ENCODE measurements around the gene CLSTN2. TPM values are rescaled to one million over a fixed set of nuclear protein-coding genes. Genes with fewer than 3 reads are reported as not detected.

CLSTN2 gene
- total RNA-seq, 1 donor from 2014 or later, result 80.9 TPM

DNA sequence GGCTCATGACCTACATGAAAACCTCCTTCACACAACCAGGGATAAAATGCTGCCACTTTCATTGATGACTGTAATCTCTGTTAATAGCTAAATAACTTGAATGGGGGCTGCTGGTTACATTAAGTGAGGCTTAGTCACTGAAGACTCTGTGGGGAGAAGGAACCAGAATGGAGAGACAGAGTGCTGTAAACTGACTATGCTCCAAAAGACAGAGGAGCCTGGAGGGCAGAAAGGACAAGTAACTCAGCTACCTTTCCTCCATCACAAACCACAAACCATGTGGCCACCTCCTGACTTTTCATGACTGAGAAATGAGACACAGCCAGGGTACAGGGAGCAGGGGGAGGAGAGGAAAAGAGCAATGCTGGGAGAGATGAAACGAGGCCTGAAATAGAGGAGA, 645.8 kb downstream of the CLSTN2 start:
- no peak overlapping the region for H3K4me3 Mint-ChIP-seq (ENCODE audit: unreplicated experiment)
- H3K79me2 ChIP-seq (ENCODE audit: insufficient read depth, low read length), result no peaks in the 10 kb centered on the region
- no peak overlapping the region for H3K4me3 ChIP-seq (ENCODE audit: insufficient read depth, low read depth, low read length)
- H3K27me3 ChIP-seq (ENCODE audit: insufficient read depth, low read length), result no peaks in the 10 kb centered on the region
- DNase-seq (ENCODE audit: low read depth) (peak; percentile 59), FAIRE-seq (no peak)
- TF ChIP-seq, protein P1, sequence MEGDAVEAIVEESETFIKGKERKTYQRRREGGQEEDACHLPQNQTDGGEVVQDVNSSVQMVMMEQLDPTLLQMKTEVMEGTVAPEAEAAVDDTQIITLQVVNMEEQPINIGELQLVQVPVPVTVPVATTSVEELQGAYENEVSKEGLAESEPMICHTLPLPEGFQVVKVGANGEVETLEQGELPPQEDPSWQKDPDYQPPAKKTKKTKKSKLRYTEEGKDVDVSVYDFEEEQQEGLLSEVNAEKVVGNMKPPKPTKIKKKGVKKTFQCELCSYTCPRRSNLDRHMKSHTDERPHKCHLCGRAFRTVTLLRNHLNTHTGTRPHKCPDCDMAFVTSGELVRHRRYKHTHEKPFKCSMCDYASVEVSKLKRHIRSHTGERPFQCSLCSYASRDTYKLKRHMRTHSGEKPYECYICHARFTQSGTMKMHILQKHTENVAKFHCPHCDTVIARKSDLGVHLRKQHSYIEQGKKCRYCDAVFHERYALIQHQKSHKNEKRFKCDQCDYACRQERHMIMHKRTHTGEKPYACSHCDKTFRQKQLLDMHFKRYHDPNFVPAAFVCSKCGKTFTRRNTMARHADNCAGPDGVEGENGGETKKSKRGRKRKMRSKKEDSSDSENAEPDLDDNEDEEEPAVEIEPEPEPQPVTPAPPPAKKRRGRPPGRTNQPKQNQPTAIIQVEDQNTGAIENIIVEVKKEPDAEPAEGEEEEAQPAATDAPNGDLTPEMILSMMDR (IDR thresholded peaks at IDR 0.05; ENCODE audit: insufficient read depth, low read depth, low read length), result no peak
- no peak for TF ChIP-seq EZH2 (IDR thresholded peaks at IDR 0.05; ENCODE audit: insufficient read depth, low read length)
- peaks cover 16% of the 10 kb centered on the region for H3K4me1 ChIP-seq (ENCODE audit: insufficient read depth, low read length)
- no peaks in the 10 kb centered on the region for H3K9me3 ChIP-seq (ENCODE audit: insufficient read depth, low read depth, low read length)
- H3K36me3 Mint-ChIP-seq (ENCODE audit: low read depth, unreplicated experiment), result peaks cover 3% of the 10 kb centered on the region
- no peak overlapping the region for H3K9ac ChIP-seq (ENCODE audit: low read length)
- no peaks in the 10 kb centered on the region for H3K9me3 Mint-ChIP-seq (ENCODE audit: unreplicated experiment)
- H3K4me2 ChIP-seq (ENCODE audit: low read length), result peak overlapping the region; percentile 30
- H3K27ac Mint-ChIP-seq (ENCODE audit: unreplicated experiment), result peak overlapping the region; percentile 73
- H4K20me1 ChIP-seq (ENCODE audit: insufficient read depth, low read length), result no peaks in the 10 kb centered on the region
- H3K36me3 ChIP-seq (ENCODE audit: insufficient read depth, low read length), result no peaks in the 10 kb centered on the region
- no peaks in the 10 kb centered on the region for H3K27me3 Mint-ChIP-seq (ENCODE audit: low read depth, unreplicated experiment)
- H2AFZ ChIP-seq (ENCODE audit: low read depth, low read length), result peak overlapping the region; percentile 49
- no peak overlapping the region for H3K27ac ChIP-seq (ENCODE audit: low read depth, low read length)
- H3K4me1 Mint-ChIP-seq (ENCODE audit: low read depth, unreplicated experiment), result peaks cover 51% of the 10 kb centered on the region

DNA sequence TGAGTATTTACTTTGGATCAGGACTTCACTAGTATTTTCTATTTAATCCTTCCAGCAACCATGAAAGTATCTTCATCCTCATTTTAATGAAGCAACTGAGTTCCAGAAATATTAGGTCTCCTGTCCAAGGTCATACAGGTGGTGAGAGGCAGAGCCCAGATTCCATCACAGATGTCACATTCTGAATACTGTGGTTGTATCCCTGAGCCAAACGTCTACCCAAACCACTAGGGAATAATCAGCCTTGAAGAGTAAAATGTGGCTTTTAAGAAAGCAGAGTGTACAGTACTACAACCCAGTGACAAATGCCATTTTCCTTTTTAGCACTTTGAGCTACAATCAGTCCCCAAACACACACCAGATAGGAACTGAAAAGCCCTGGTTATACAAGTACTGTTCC, 649.6 kb downstream of the CLSTN2 start:
- Mint-ChIP-seq H3K27ac (ENCODE audit: unreplicated experiment) (peak overlapping the region; percentile 99), H3K9me3 (ENCODE audit: unreplicated experiment) (no peaks in the 10 kb centered on the region), H3K4me1 (ENCODE audit: low read depth, unreplicated experiment) (peaks cover 57% of the 10 kb centered on the region), H3K4me3 (ENCODE audit: unreplicated experiment) (no peak overlapping the region), H3K27me3 (ENCODE audit: low read depth, unreplicated experiment) (no peaks in the 10 kb centered on the region), H3K36me3 (ENCODE audit: low read depth, unreplicated experiment) (no peaks in the 10 kb centered on the region)
- Histone ChIP-seq H3K27ac (ENCODE audit: low read depth, low read length) (no peak overlapping the region), H3K4me1 (ENCODE audit: insufficient read depth, low read length) (peaks cover 26% of the 10 kb centered on the region), H3K36me3 (ENCODE audit: insufficient read depth, low read length) (no peaks in the 10 kb centered on the region), H3K4me2 (ENCODE audit: low read length) (no peak overlapping the region), H2AFZ (ENCODE audit: low read depth, low read length) (no peak overlapping the region), H4K20me1 (ENCODE audit: insufficient read depth, low read length) (no peaks in the 10 kb centered on the region), H3K27me3 (ENCODE audit: insufficient read depth, low read length) (no peaks in the 10 kb centered on the region), H3K79me2 (ENCODE audit: insufficient read depth, low read length) (no peaks in the 10 kb centered on the region), H3K9me3 (ENCODE audit: insufficient read depth, low read depth, low read length) (no peaks in the 10 kb centered on the region), H3K4me3 (ENCODE audit: insufficient read depth, low read depth, low read length) (no peak overlapping the region), H3K9ac (ENCODE audit: low read length) (no peak overlapping the region)
- FAIRE-seq (no peak), DNase-seq (ENCODE audit: low read depth) (peak; percentile 26)
- TF ChIP-seq, protein P1 (IDR thresholded peaks at IDR 0.05; ENCODE audit: insufficient read depth, low read depth, low read length), result no peak
- no peak for TF ChIP-seq EZH2 (IDR thresholded peaks at IDR 0.05; ENCODE audit: insufficient read depth, low read length)

DNA sequence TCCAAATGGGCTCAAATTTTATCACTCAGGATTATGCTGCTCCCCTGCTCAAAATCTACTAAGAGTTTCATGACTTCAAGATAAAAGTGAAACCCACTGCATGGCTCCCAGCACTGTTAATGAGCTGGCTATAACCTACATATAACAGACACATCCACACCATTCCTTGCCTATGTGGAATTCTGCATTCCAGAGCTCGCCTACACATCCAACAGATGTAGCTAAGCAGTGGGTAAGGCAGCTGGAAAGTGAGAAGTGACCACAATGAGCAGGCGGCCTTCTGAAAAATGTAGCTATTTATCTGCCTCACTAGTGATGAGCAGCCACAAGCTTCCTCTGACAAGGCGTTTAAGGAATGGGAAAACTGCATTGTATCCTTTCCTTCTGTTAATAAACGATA, 650.8 kb downstream of the CLSTN2 start:
- DNase-seq (ENCODE audit: low read depth) (peak; percentile 97), FAIRE-seq (no peak)
- peaks cover 48% of the 10 kb centered on the region for H3K4me1 Mint-ChIP-seq (ENCODE audit: low read depth, unreplicated experiment)
- Histone ChIP-seq H3K9ac (ENCODE audit: low read length) (peak overlapping the region; percentile 38), H3K27ac (ENCODE audit: low read depth, low read length) (peak overlapping the region; percentile 69), H3K9me3 (ENCODE audit: insufficient read depth, low read depth, low read length) (no peaks in the 10 kb centered on the region), H3K4me2 (ENCODE audit: low read length) (peak overlapping the region; percentile 51), H3K79me2 (ENCODE audit: insufficient read depth, low read length) (no peaks in the 10 kb centered on the region), H4K20me1 (ENCODE audit: insufficient read depth, low read length) (no peaks in the 10 kb centered on the region), H2AFZ (ENCODE audit: low read depth, low read length) (no peak overlapping the region), H3K27me3 (ENCODE audit: insufficient read depth, low read length) (no peaks in the 10 kb centered on the region), H3K4me1 (ENCODE audit: insufficient read depth, low read length) (peaks cover 20% of the 10 kb centered on the region), H3K36me3 (ENCODE audit: insufficient read depth, low read length) (no peaks in the 10 kb centered on the region), H3K4me3 (ENCODE audit: insufficient read depth, low read depth, low read length) (no peak overlapping the region)
- TF ChIP-seq EZH2 (IDR thresholded peaks at IDR 0.05; ENCODE audit: insufficient read depth, low read length), result no peak
- TF ChIP-seq, protein P1 (IDR thresholded peaks at IDR 0.05; ENCODE audit: insufficient read depth, low read depth, low read length), result no peak
- H3K27ac Mint-ChIP-seq (ENCODE audit: unreplicated experiment), result peak overlapping the region; percentile 99
- H3K27me3 Mint-ChIP-seq (ENCODE audit: low read depth, unreplicated experiment), result no peaks in the 10 kb centered on the region
- no peaks in the 10 kb centered on the region for H3K36me3 Mint-ChIP-seq (ENCODE audit: low read depth, unreplicated experiment)
- no peak overlapping the region for H3K4me3 Mint-ChIP-seq (ENCODE audit: unreplicated experiment)
- H3K9me3 Mint-ChIP-seq (ENCODE audit: unreplicated experiment), result no peaks in the 10 kb centered on the region
